Activated CD4-positive, alpha-beta T cell treated with anti-CD3 and anti-CD28 coated beads, Interleukin-2, amount 50 U/mL, for 48 hours (primary cell): Measurements from ENCODE around the gene KXD1.
A peak's percentile ranks its signal among the peaks of the same experiment; 100 is the strongest.

Experiments used
- DNase-seq, 2 experiments: peaks; one replicate each; pipeline ENCODE4 v3.0.0-alpha.2; 2020

The KXD1 gene

DNA sequence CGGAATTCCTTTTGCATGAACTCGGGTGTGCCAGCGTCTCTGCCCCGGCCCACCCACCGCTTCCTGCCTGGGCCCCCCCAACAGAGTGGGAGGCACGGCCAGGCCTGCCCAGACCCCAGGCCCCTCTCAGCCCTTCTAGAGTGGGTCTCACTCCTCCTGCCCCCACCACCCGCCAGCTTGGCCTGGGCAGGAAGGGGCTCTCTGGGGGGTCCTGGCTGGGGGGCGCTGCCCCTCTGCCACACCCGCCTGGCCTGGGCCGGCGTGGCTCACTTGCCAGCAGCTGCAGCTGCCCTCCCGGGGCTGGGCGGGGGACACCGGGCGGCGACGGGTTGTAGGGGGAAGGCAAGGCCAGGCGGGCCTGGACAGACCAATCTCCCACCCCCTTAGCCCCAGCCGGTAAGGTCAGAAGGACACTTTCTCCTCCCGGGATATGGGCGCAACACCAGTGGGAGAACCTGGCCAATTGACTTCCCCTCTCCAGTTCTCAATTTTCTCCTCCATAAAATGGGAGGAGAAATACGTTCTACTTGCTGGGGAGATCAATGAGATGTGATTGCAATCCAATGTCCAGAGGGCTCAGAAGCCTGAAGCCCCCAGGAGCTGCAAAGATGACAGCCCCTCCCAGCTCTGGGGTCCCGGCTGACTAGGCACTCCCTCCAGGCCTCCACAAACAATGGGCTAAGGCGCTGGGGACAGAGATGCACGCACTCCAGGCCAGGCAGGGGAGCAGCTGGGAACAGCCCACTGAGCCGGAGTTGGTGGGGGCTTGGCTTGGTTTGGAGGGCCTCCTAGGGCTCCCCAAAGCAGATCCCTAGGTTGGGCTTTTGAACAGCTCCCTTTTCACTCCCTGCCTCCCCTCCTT is 46.5 kb downstream of the KXD1 start:
- no peak for DNase-seq

DNA sequence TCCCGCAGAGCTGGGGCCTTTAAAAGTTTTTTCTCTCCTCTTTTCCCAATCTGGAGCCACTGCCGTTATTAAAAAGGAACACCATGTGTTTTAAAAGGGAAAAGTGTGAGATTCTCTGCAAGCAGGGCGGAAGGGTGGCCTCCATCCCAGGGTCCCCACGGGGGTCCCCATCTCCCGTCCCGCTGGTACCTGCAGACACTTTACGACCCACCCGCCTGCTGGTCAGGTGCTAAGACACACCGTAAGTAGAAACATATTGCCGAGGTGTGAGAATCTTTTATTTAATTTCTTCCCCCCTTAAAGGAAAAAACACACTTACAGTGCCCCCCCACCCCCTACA is 47.1 kb downstream of the KXD1 start:
- DNase-seq = no peak

DNA sequence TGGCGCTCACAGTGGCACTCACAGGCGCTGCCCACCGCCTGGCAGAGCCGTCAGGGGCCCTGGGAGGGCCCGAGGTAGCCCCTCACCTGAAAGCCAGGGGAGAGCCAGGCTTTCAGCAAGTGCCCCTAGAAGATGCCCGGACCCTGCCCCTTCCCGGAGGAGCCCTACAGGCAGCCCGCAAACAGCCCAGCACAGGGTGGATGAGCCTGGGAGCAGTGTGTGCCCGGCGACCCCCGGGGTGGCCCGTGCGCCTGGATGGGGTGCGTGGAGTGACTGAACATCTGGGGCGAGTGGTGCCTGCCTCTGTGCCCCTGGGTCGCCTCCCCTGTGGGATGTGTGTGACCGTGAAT is 47.5 kb downstream of the KXD1 start:
- DNase-seq = no peak

DNA sequence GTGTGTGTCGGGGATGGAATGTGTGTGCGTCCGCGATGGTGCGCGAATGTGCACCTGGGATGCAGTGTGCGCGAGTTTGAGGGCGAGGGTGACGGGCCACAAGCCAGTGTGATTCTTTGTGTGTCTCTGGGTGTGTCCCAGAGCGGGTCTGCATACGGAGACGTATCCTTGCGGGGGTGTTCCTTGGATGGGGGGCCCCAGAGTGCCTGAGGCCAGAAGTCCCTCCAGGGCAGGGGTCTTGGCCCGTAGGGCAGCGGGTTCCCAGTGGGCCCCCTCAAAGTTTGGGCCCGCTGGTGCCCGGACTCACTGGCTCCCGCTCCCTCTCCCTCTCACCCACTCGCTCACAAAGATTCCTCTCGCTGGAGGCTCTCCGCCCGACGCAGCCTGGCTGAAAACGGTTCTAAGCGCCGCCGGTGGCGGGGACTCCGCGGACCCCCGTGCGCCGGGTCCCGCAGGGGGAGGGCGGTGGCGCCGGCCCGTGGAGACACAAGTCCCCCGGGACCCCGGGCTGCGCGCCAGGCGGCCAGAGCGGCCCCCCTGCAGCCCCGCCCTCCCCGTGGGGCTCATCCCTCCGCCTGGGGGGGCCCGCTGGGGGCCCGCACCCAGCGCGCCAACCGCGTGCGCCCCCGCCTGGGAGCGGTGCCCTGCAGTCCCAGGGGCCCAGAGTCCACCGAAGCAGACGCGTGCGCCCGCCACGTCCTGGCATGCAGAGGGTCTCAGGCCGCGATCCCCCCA is 48.0 kb downstream of the KXD1 start:
- DNase-seq = no peak

DNA sequence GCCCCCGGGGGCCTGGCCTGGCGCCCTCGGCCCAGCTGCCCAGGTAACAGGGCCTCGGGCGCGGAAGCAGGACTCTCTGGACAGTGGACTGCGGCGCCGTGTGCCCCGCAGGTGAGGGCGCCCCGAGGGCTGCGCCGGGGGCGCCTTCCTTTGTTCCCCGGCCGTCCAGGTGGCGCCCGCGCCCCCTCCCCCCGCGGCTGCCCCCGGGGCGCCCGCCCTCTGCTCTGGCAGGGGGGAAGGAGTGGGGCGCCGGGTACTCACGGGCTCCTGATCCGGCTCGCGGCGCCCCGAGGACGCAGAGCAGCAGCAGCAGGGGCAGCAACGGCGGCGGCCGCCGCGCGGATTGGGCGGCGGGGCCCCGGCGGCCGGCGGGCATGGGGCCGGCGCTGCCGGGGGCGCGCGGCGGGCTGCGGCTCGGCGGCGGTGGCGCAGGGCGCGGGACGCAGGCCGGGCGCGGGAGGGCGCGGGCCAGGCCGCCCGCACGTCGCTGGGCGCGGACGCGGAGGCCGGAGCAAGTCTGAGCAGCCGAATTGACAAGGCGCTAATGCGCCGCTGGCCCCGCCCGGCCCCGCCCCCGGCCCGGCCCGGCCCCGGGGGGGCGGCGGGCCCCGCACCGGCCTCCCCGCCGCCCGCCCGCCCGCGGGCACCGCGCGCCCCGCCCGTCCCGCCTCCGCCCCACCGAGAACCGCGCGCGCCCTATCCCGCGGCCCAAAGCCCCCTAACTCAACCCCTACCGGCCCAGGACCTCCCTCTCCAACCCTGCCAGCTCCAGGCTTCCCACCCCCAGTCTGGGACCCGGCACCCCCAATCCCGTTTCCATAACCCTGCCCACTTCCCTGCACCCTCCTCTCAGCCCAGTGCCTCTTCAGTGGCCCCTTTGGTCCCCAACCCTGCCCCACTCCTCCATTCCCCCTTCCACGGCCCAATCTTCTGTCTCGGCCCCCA is 48.9 kb downstream of the KXD1 start, which contains the start of gene CRLF1:
Gene CRLF1, minus strand, starts transcription at position 519 of the 945 bp plus-strand sequence. Its CDS starts 143 bp downstream, at position 376.
- DNase-seq = no peak

DNA sequence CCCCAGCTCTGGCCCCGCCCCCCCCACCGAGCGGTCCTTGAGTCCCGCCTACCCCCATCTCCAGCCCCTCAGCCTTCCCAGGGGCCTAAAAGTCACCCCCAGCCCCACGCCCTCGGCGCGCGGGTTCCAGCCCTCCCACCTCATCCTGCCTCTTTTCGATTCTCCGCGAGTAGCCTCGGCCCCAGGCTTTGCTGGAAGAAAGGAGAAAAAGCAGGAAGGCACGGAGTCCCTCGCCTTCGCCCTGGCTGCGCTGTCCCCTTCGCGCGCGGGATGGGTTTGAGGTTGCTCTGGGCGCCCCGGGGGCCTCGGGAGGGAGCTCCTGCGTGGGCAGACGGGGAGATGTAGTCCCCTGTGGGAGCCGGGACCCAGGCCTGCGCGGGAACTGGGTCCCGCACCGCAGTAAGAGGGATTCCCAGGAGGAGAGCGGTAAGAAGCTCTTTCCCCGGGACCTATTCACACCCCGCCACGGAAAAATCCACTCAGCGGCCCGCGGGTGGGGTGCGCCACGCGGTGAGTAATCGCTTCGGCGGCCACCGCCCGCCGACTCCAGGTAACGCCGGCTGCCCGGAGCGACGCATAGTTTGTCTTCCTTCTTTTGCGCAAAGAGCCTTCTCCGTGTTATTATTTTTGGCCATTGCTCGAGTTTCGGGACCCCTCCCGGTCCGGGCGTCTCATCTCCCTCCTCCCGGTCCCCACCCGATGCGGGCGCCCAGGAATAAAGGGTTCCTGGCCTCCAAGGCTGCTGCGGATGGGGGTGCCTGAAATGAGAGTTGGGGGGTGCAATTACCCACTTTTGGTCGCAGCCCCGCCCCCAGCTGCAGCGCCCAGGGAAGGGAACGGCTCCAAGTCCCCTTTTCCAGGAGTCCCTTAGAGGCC is 49.8 kb downstream of the KXD1 start:
- DNase-seq = no peak

DNA sequence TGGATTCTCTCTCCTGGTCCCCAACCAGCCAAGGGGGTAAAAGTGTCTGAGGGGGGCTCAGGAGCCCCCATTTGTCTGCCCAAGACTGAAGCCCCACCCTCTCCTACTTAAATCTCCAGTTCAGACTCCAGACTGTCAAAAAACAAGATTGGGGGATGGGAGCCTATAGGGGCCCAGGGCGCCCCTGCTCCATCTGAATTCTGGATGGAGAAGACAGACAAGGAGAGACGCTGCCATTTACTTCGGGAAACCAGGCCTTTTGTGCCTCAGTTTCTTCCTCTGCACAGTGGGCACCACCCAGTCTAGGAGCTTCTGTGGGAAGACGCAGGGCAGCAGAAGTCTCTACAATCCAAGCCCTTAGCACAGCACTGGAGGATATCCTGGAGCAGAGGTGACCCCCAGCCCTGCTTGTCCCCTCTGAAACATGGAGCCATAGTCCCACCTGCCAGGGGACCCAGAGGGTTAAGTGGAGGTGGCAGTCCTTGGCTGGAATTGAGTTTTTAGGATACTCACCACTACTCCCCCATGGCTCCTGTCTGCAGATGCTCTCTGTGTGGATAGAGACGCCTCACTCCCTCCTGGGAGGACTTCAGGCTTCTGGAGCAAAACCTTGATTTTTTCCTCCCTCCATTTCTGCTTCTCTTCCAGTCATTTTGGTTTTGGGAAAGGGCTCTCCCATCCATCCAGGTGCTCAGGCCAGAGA is 50.6 kb downstream of the KXD1 start:
- DNase-seq = no peak

DNA sequence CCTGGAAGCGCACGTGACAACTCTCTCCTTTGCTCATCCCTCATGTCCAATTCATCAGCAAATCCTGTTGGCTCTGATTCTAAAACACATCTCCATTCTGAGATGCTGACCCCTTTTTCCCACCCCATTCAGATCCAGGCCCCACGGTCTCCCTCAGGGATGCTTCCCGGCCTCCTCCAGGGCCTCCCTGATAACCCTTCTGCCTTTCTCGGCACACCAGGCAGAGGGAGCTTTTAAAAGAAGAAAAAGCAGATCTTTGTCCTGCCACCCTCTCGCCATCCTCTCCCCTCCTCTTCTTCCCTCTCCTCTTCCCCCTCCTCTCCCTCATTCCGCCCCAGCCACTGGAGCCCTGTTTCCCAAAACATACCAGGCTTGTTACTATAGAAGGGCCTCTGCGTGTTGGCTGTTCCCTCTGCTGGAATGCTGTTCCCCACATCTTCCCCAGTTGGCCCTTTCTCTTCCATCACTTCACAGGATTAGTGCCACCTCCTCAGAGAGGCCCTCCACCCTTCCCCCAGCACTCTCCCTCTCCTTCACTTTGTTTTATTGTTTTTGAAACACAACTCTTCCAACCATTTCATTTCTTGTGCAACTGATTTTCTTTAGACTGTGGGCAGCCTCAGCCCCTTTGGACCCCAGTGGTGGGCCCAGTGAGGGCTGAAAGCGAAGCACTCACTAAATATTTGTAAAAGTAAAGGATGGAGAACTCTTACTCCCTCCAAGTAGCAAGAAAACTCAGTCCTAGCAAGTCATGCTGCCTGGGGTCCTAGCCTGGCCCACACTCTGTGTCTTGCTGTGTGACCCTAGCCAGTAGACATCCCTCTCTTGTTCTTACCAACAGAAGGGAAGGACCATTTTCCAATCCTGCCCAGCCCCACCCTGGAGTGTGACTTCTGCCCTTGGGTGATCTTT is 51.4 kb downstream of the KXD1 start:
- no peak for DNase-seq

DNA sequence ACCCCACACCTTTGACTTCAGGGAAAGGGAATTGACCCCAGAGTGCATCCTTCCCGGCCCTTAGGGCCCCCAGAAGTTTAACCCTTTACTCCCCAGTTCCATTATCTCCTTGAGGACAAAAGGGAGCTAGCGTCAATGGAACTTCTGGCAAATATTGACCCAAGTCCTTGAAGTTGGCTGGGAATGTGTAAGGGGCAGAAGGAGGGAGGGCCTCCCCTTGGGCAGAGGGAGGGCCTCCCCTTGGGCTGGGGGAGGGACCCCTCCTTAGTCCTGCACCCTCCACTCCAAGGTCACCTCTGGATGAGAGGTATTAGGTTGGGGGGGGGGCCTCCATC is 52.0 kb downstream of the KXD1 start:
- no peak for DNase-seq

DNA sequence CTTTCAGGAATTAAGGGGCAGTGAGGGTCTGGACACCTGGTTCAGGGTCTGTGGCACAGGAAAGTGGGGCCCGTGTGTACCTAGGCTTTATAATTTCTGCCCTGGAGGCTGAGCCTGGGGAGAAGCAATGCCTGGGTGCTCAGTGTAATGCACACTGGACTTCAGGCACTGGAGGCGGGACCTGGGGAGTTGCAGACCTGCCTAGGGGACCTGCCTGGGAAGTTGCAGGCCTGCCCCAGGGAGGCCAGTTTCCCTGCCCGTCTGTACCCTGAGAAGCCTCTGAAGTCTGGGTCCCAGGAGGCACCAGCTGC is 52.5 kb downstream of the KXD1 start:
- no peak for DNase-seq

DNA sequence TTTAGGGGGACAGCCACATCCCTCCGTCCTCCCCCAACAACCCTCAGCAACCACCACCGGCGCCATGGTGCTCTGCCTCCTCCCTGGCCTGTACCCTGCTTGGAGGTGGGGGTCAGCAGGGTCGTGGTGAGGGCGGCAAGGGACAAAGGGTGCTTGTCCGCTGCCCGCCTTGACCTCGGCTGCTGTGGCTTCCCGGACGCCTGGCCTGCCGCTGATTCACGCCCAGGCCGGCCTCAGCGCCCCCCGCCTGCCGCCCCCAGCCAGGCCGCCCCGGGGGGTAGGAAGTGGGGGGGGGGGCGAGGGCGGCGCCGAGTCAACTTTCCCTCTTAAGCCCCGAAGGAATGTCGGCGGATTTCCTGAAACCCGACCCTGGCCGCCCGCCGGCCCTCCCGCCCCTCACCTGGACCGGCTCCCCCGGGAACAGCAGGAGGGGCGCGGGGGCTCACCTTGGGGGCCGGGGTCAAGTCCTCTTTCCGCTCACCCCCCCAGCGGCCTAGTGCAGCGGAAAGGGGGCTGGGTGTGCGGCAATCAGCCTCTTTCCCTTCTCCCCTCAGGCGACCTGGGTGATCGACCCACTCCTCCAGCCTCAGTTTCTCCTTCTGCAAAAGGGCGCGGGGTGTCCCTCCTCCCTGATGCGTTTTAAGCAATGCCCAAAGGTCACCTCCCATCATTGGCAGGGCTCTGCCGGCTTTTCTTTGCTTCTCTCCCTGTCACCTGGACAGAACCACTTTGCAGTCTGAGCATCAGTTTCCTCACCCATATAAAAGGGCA is 53.1 kb downstream of the KXD1 start:
- DNase-seq = no peak

DNA sequence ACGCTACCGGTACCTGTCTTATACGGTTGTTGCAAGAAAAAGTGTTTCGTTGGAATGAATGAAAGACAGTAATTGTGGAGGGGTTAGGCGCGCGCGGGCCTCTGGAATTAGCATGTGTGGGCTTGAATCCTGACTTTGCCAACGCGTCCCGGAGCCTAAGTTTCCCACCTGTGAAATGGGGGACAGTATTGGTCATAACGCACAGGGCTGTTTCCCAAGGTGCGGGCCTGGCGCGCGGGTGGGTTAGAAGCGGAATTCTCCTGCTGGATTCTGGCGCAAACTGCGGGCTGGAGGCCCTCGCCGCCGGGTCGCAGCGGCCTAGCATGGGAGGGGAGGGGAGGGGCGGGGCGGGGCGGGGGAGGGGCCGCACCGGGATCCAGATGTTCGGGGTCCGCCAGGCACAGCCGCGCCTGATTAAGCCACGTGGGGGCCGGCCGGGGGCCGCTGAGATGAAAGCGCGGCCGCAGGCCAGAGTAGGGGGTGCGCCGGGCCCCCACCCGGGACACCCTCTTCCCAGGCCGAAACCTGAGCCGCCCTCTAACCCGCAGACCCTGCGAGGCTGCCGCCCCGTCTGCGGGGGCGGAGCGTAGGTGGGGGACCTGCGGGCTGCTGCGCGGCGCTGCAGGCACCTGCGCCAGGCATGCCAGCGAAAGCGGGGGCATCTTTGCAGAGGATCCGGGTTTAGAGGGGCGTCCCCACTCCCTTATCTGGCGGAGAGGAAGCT is 53.8 kb downstream of the KXD1 start:
- DNase-seq = no peak

DNA sequence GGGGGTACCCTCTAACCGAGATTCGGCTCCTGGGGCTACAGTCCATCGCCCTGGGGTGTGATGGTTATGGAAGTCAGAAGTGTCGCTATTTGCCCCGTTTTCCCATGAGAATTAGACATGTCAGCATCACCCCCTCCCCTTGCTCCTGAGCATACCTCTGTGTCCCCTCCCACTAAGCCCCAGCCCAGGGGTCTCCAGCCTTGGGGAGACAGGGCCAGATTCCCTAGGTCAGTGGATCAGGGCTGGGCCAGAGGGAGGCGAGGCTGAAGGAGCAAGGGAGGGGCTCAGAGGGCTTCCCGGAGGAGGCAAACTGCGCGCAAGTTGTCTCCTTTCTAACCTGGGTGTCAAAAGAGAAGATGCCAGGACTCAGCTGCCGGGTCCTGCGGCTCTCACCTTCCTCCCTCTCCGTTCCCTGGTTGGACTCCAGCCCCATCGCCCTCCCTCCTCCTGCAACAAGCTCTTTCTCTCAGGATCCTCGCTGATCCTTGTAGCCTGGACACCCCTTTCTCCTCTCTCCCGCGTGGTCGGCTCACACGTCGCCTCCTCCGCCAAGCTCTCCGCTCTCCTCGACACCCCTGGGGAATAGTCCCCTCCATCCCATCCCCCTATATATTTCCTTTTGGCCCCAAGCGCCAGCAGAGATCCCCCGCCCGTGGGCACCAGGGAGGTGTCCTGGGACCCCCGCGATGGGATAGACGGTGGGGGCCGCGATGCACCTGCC is 54.5 kb downstream of the KXD1 start:
- no peak for DNase-seq

DNA sequence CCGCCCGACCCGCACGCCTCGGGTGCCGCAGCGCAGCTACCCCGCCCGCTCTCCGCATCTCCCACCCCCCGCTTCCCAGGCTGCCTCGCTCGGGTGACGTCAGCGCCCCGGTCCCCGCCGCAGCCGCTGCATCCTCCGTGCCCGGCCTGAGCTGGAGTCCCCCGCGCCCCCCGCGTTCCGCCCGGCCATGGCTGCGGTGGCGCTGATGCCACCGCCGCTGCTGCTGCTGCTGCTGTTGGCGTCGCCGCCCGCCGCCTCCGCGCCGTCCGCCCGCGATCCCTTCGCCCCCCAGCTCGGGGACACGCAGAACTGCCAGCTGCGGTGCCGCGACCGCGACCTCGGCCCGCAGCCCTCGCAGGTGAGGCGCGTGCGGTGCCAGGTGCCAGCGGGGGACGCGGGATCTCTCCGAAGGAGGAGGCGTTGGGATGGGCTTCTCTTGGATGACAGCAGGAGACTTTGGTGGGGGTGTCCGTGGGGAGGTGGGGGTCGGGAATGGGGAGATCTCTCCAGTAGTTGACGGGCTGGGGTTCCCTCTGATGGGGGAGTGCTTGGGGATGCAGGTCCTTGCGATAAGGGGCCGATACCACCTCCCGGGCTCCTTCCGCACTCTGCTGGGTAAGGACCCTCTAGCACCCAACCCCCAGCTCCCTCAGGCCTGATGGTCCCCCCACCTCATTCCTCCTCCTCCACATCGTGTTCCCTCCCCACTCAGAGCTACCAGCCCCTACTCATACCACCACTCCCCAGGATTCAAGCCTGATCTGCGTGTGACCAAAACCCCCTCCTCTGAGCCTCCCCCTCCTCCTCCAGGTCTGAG is 55.3 kb downstream of the KXD1 start, which contains the start of gene TMEM59L:
Gene TMEM59L, plus strand, starts transcription at position 99 of the 817 bp plus-strand sequence. Its CDS starts 89 bp downstream, at position 188.
- peak; percentile 33 to 47 for DNase-seq

DNA sequence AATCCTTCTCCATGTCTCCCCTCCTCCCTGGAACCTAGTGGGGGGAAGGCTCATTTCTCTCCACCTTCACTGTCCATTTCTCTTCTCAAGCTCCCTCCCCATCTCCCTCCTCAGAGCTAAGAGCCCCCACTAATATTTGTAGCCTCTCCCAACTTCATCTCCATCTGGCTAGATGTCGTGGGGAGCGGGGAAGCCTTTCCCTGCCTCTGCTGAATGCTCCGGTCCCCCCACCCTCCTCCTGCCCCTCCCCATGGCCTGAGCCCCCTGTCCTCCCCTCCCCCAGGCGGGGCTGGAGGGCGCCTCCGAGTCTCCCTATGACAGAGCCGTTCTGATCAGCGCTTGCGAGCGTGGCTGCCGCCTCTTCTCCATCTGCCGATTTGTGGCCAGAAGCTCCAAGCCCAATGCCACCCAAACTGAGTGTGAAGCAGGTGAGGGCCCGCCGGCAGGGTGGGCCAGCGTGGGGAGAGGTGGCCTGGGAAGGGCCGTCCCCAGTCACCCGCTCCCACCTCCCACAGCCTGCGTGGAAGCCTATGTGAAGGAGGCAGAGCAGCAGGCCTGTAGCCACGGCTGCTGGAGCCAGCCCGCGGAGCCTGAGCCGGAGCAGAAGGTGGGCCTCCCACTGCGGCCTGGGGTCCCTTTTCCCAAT is 56.0 kb downstream of the KXD1 start:
- DNase-seq = no peak

DNA sequence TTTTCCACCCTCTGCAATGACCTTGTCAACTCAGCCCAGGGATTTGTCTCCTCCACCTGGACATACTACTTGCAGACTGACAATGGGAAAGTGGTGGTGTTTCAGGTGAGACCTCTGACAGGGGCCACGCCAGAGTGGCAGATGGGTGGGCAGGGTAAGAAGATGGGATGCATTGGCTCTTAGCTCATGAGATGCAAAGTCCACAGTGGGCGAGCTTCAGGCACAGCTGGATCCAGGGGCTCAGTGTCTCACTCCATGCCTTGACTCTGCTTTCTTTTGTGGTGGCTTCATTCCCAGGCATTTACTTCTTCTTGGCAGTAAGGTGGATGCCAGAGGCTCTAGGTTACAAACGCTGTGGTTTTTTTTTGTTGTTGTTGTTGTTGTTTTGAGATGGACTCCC is 58.4 kb downstream of the KXD1 start:
- DNase-seq = no peak

DNA sequence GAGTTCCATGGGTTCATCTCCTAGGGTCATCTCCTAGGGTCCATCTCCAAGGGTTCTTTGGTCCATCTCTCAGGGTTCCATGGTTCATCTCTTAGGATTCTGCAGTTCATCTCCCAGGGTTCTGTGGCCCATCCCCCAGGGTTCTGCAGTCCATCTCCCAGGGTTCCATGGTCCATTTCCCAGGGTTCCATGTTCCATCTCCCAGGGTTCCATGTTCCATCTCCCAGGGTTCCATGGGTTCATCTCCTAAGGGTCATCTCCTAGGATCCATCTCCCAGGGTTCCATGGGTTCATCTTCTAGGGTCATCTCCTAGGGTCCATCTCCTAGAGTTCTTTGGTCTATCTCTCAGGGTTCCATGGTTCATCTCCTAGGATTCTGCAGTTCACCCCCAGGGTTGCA is 59.9 kb downstream of the KXD1 start:
- DNase-seq = no peak
